Measurements from ENCODE around the gene MYMX. TPM values are rescaled to one million over a fixed set of nuclear protein-coding genes. Genes with fewer than 3 reads are reported as not detected.

MYMX gene
- total and polyA plus RNA-seq, 2 of the 13 experiments (the other 11 are each of a cell fraction or from before 2014, with no cell fraction given), result not detected

DNA sequence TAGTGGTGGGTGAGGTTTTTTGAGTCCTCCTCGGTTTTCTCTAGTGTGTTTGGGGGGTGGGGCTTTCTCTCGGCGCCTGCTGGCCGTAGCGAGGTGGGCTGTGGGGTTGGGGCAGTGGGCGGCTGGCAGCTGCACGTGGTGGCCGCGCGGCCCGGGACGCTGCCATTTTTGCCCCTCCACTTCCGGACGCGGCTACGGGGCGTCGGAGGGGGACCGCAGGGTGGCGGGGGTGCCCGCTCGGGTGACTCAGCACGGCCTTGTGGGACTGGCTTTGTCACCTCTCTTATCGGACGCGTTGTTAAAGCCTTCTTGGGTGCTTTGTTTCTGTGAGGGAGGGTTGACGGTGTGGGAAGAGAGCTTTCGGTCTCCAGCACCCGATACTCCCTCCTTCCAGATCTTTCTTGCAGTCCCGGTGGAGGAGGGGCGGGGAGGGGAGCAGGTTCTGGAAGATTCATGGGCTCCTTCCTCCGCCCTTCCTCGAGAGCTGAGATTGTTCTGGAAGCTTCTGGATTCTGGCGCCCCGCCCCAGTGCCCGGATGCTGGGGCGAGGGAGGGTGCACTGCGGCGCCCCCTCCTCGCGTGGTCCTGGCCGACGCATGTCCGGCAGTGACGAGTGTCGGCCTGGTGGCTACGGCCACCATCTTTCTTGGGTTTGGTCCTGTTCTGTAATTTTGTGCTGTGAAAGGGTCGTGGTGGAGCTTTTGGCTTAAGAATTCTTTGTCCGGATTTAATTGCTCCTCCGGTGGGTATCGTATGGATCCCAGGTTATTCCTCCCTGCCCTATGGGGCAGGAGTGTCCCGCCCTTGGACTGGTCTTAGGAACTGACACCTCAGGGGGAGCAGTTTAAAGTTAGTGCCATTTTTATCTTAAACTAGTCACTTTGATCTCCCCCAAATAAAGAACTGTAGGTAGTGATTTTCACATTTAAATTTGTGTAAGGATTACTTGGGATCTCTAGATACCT, 30.9 kb downstream of the MYMX start (continued):
- TF ChIP-seq, protein P1, sequence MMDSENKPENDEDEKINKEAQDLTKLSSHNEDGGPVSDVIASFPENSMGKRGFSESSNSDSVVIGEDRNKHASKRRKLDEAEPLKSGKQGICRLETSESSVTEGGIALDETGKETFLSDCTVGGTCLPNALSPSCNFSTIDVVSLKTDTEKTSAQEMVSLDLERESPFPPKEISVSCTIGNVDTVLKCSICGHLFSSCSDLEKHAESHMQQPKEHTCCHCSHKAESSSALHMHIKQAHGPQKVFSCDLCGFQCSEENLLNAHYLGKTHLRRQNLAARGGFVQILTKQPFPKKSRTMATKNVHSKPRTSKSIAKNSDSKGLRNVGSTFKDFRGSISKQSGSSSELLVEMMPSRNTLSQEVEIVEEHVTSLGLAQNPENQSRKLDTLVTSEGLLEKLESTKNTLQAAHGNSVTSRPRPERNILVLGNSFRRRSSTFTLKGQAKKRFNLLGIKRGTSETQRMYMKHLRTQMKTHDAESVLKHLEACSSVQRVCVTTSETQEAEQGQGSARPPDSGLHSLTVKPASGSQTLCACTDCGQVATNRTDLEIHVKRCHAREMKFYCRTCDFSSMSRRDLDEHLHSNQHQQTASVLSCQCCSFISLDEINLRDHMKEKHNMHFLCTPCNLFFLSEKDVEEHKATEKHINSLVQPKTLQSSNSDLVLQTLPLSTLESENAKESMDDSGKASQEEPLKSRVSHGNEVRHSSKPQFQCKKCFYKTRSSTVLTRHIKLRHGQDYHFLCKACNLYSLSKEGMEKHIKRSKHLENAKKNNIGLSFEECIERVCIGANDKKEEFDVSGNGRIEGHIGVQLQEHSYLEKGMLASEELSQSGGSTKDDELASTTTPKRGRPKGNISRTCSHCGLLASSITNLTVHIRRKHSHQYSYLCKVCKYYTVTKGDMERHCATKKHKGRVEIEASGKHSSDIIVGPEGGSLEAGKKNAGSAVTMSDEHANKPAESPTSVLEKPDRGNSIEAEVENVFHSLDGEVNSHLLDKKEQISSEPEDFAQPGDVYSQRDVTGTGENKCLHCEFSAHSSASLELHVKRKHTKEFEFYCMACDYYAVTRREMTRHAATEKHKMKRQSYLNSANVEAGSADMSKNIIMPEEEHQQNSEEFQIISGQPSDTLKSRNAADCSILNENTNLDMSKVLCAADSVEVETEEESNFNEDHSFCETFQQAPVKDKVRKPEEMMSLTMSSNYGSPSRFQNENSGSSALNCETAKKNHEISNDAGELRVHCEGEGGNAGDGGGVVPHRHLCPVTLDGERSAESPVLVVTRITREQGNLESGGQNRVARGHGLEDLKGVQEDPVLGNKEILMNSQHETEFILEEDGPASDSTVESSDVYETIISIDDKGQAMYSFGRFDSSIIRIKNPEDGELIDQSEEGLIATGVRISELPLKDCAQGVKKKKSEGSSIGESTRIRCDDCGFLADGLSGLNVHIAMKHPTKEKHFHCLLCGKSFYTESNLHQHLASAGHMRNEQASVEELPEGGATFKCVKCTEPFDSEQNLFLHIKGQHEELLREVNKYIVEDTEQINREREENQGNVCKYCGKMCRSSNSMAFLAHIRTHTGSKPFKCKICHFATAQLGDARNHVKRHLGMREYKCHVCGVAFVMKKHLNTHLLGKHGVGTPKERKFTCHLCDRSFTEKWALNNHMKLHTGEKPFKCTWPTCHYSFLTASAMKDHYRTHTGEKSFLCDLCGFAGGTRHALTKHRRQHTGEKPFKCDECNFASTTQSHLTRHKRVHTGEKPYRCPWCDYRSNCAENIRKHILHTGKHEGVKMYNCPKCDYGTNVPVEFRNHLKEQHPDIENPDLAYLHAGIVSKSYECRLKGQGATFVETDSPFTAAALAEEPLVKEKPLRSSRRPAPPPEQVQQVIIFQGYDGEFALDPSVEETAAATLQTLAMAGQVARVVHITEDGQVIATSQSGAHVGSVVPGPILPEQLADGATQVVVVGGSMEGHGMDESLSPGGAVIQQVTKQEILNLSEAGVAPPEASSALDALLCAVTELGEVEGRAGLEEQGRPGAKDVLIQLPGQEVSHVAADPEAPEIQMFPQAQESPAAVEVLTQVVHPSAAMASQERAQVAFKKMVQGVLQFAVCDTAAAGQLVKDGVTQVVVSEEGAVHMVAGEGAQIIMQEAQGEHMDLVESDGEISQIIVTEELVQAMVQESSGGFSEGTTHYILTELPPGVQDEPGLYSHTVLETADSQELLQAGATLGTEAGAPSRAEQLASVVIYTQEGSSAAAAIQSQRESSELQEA (CRISPR knock-in tag; IDR thresholded peaks at IDR 0.05; ENCODE audit: not compliant biosample characterization), result no peak
- TF ChIP-seq TEAD3 (CRISPR knock-in tag; optimal IDR thresholded peaks at IDR 0.05; ENCODE audit: borderline replicate concordance) (no peak), TERF1 (CRISPR knock-in tag; IDR thresholded peaks at IDR 0.05) (0 out of 2 replicates have a peak, but pooled peaks have one; percentile 60), BCLAF1 (IDR thresholded peaks at IDR 0.05) (no peak), ZNF331 (CRISPR knock-in tag; IDR thresholded peaks at IDR 0.05) (no peak; the same call in 1 of the 2 replicates), MED8 (CRISPR knock-in tag; IDR thresholded peaks at IDR 0.05; ENCODE audit: insufficient replicate concordance) (no peak)
- TF ChIP-seq, protein P2, sequence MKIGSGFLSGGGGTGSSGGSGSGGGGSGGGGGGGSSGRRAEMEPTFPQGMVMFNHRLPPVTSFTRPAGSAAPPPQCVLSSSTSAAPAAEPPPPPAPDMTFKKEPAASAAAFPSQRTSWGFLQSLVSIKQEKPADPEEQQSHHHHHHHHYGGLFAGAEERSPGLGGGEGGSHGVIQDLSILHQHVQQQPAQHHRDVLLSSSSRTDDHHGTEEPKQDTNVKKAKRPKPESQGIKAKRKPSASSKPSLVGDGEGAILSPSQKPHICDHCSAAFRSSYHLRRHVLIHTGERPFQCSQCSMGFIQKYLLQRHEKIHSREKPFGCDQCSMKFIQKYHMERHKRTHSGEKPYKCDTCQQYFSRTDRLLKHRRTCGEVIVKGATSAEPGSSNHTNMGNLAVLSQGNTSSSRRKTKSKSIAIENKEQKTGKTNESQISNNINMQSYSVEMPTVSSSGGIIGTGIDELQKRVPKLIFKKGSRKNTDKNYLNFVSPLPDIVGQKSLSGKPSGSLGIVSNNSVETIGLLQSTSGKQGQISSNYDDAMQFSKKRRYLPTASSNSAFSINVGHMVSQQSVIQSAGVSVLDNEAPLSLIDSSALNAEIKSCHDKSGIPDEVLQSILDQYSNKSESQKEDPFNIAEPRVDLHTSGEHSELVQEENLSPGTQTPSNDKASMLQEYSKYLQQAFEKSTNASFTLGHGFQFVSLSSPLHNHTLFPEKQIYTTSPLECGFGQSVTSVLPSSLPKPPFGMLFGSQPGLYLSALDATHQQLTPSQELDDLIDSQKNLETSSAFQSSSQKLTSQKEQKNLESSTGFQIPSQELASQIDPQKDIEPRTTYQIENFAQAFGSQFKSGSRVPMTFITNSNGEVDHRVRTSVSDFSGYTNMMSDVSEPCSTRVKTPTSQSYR (CRISPR knock-in tag; IDR thresholded peaks at IDR 0.05; ENCODE audit: borderline replicate concordance), result peak; percentile 33
- TF ChIP-seq, protein P3, sequence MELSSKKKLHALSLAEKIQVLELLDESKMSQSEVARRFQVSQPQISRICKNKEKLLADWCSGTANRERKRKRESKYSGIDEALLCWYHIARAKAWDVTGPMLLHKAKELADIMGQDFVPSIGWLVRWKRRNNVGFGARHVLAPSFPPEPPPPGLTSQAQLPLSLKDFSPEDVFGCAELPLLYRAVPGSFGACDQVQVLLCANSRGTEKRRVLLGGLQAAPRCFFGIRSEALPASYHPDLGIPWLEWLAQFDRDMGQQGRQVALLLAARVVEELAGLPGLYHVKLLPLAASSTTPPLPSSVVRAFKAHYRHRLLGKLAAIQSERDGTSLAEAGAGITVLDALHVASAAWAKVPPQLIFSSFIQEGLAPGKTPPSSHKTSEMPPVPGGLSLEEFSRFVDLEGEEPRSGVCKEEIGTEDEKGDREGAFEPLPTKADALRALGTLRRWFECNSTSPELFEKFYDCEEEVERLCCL (CRISPR knock-in tag; IDR thresholded peaks at IDR 0.05; ENCODE audit: borderline replicate concordance), result 0 out of 2 replicates have a peak, but pooled peaks have one; percentile 15
